Measurements from ENCODE around the gene CD52.
"Not testable (repeated sequence)": the region's sequence is repeated elsewhere in the genome, so short reads cannot be mapped to it uniquely, and the experiment has no call there.

The CD52 gene

DNA sequence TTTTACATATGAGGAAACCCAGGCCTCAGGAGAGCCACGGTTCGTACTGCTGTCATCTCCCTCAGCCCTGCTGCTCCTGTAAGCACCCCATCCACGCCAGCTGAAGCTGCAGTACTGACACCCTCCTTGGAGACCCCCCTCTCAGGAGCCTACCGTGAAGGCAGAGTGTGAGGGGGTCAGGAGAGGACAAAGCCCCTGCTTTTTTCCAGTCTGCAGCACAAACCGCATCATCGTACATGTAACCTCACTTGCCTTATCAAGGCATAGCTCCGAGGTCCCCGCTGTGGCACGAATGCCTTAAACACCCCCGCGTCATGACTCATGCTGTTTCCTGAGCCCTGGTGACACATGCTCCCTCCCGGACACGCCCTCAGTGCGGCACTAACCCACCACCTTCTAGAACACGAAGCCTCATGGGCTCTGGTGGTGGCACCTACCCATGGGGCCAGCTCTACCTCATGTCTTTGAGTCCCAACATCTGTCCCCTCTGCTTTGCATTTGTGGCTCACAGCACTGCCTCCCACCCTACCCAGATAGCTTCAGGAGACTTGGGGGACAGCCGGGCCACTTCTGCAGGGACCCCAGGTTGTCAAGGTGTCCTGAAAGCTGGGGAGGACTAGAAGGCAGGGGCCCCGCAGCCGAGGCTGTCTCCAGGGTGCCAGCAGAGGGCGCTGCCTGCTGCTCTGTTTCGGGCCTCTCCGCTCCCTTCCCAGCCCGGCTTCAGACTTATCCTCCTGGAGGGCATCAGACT, 33.0 kb upstream of the CD52 start:
- DNase-seq = peak; percentile 97

DNA sequence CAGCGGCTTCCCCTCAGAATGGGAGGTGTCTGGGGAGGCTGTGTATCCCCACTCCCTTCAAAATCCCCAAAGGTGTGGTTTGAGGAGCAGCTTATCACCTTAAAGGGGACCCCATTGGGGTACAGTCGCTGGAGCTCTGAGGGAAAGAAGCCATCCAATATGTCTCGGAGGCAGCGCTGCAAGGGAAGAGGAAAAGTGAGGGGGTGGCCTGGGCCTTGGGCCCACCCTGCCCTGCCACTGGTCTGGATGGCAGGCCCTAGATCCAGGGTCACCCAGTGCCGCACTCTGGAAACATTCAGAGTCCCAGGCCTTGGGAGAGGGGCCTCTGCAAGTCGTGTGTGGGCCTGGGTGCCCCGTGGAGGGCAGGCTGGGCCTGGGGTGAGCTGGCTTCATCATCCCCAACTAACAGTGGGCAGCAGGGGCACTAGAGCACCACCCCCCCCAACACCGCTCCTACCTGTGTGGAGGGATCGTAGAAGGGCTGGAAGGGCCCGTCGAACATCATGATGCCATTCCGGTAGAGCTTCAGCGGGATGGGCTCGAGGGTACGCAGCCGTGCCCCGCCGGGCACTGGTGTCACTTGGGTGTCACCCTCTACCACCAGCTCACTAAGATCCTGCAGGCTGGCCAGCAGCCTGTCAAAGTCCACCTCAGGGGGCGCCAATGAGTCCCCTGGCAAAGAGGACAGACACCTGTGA, 32.2 kb upstream of the CD52 start:
- DNase-seq = no peak

DNA sequence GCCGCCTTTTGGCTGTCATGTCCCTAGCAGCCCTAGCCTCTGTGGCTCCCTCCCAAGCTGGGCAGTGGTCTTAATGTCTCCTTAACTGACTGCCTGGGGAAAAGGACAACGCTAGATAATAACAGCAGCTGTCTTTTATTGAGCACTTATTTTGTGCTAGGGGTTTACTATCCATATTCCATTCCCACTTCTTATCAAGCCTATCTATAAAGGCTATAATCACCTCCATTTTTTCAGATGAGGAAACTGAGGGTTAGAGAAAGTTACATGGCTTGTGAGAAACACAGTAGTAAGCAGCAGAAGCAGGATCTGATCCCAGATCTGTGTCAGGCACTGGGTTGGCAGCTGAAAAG, 31.7 kb upstream of the CD52 start:
- no peak for DNase-seq

DNA sequence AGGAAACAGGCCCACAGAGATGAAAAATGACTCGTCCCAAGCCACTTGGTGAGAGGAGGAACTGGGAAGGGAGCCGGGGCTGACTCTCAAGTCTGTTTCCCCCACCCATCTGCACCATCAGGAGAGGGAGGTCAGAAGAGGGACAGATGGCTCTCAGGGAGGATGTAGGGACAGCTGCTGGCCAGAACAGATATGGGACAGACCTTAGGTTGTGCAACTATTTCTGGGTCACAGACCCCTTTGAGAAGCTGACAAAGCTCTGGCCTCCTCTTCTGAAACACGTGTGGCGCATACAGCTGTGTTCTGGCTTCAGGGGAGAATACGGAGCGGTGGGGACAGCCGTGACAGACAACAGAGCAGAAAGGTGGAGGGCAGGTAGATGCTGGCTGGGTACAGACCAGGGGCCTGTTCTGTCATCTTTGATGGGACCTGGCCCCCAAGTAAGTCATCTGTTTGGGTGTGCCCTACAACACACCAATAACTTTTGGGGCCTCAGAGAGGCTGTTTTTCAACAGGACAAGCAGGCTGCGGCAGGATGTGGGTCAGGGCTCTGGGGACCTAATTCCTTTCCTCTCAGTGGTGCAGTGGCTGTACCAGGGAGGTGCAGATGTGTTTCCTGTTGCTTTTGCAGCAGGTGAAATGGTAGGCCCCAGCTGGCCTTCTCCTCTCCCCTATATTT, 30.6 kb upstream of the CD52 start:
- peak; percentile 60 for DNase-seq

DNA sequence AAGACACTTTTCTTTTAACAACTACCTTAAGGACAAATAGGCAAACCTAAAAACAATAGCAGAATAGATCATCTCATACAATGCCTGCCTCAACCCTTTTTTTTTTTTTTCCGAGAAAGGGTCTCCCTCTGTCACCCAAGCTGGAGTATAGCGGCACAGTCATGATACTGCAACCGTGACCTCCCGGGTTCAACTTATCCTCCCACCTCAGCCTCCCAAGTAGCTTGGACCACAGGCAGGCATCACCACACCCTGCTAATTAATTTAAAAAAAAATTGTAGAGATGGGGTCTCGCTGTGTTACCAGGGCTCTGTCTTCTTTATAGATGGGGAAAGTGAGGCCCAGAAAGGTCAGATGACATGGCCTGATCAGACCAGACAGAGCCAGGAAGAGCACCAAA, 29.9 kb upstream of the CD52 start:
- DNase-seq = no peak

DNA sequence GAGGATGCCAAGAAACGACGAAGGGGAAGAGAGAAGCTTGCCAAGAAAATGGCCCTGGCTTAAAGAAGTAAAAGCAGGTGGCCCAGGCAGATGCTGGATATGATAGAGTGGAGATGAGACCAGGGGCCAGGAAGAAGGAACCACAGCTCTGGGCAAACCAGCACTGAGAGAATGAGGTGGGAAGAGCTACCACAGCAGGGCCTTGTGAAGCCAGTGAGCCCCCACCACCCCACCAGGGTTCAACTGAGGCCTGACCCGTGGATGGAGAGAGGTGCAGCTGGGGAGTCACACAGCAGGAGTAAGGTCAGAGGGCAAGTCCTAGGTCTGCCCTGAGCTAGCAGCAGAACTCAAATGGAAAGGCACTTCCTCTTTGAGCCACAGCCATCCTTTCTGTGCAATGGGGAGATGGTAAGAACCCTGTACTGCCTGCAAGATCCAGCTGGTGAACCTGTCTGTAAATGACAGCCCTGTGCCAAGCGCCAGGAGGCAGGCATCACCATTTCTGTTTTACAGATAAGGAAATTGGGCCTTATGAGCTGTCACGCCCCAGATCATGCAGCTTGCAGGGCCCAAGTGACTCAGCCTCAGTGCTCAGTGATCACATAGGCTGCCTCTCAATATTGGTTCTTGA, 29.3 kb upstream of the CD52 start:
- DNase-seq = peak; percentile 86

DNA sequence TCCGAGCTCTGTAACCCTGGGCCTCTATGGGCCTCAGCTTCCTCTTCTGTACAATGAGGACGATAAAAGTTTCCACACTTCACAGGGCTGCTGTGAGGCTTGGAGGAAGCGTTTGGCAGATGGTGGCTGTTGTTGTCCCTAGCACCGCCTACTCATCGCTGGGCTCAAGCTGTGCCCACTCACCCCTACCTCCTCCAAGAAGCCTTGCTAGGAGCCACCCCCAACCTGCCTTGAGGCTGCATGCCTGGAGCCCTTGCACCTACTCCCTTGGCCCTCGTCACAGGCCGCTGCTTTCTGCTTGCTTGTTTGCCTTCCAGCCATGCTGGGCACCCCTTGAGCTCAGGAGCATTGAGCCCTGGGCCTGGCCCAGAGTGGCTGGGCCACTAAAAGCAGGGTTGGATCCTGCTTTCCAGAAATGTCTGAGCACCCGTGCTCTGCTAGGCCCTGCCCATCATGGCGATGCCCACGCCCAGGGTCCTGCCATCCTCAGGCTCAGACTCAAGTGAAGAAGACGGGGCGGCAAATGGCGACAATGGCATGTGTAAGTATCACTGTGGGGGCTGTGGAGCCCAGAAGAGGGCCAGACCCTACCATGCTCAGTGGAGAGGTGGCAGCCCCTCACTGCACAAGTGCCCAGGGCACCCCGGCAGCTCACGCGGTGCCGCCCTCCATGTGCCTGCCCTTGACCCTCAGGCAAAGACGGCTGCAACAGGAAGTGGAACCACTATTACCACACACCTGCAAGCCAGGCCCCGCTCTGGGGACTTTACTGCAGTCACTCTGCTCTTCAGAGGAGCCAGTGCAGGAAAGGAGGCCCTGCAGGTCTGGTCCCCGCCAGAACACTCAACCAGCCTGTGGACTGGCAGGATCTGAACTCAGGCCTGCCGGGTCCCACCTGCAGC, 28.3 kb upstream of the CD52 start:
- no peak for DNase-seq

DNA sequence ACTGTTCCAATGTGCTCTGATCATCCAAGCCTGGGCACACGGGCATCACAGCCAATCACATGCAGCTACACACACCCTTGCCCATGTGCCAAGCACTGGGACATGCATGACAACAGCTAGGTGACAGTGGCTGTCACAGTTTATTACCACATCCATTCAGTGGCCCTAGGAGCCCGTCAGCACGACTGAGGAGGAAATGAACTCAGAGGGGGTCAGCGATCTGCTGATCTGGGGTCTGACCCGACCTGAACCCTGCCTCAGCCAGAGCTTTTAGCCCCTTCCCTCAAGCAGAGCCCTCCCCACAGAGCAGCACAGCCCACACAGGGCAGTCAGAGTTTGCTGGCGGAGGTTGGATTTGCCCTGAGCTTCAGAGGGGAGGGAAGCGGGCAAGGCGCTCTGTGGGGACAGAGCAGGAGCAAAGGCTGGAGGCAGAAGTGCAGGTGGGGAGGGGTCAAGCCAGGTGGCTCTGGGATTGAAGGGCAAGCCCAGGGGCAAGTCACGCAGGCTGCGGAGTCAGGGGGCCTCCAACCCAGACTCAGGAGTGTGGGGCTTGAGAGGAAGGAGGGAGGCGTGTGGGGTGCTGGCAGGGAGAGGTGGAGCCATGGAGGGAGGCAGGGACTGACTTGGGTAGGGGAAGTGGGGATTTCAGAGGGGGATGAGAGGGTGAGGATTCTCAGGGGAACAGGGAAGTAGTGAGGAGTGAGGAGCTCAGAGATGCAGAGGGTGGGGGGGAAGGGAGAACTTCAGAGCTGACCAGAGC, 27.5 kb upstream of the CD52 start:
- DNase-seq = no peak

DNA sequence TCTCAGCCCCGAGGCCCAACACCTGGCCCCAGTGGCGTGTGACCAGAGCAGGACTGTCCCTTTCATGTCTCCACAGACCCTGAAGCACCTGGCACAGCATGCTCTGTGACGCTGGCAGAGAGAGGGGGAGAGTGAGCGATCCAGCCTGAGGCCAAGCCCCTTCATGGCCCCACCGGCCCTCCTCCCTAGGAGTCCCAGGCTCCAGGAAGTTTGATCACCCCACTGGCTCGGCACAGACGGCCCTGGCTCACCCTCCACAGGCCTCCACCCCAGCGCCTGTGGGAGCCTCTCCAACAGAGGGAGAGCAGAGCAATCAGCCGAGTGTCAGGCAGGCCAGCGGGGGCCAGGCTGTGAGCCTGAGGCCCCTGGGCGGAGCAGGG, 26.9 kb upstream of the CD52 start:
- no peak for DNase-seq

DNA sequence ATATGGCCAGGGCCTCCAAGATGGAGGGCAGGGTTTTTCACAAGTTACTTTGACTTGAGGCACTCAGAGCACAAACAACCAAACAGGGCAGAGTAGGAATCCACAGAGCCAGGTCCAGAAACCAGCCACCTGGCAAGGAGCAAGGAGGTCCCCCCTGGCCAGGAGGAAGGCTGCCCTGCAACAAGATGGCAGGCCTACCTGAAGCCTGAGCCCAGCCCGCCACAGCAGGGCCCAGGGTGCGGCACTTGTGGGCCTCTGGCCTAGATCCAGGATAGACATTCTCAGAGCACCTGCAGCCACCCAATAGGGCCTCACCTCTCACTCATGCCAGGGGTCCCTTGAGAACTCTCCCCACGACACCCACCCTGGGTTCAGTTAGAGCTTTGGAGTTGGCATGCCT, 26.3 kb upstream of the CD52 start:
- no peak for DNase-seq

DNA sequence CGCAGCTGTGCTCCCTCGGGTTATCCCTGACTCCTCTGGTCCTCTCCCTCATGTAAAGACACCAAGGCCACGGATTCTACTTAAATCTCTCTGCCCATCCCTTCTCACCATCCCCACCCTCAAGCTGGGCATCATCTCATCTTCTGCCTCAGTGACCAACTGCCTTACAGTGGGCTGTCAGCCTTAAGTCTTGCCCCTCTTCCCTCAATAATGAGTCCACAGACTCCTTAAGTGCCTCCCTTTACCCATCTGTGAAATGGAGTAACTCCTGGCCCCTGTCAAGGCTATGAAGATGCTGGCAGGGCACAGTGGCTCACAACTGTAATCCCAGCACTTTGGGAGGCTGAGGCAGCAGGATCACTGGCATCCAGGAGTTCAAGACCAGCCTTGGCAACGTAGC, 25.8 kb upstream of the CD52 start:
- DNase-seq = no peak

DNA sequence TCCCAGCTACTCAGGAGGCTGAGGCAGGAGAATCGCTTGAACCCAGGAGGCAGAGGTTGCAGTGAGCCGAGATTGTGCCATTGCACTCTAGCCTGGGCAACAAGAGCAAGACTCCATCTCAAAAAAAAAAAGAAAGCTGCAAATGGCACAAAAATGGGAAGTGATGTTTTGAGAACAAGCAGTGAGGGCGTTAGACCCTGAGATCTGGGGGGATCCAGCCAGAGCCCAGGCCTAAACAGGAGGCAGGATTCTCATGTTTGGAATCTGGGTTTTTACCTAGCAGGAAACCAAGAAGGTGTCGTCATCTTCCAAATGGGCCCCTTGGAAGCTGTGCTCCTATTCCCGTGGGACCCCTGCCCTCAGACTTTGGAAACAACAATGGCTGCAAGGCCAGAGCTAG, 25.0 kb upstream of the CD52 start:
- DNase-seq = not testable (repeated sequence)

DNA sequence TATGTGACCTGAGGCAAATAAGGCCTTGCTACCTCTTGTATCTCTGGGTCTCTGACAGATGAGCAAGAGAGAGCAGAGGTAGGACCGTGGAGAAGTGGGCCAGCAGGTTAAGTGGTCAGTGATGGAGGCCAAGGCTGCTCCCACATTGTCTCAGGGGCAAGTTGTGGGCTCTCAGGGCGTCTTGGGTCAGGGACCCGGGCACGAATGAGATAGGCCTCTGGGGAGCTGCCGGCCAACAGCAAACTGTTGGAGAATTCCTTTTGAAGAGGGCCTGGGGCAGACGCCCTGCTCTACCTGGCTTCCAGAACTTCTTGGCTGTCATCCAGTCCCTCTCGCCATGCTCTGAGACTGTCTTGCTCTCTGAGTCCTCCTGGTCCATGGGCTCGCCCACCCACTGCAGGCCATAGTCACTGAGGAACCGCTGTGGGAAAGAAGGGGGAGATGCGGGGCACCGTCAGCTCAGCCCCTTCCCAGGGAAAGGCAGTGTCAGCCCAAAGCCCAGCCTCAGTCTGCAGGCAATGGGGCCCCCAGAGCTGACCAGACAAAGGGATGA, 23.8 kb upstream of the CD52 start:
- no peak for DNase-seq

DNA sequence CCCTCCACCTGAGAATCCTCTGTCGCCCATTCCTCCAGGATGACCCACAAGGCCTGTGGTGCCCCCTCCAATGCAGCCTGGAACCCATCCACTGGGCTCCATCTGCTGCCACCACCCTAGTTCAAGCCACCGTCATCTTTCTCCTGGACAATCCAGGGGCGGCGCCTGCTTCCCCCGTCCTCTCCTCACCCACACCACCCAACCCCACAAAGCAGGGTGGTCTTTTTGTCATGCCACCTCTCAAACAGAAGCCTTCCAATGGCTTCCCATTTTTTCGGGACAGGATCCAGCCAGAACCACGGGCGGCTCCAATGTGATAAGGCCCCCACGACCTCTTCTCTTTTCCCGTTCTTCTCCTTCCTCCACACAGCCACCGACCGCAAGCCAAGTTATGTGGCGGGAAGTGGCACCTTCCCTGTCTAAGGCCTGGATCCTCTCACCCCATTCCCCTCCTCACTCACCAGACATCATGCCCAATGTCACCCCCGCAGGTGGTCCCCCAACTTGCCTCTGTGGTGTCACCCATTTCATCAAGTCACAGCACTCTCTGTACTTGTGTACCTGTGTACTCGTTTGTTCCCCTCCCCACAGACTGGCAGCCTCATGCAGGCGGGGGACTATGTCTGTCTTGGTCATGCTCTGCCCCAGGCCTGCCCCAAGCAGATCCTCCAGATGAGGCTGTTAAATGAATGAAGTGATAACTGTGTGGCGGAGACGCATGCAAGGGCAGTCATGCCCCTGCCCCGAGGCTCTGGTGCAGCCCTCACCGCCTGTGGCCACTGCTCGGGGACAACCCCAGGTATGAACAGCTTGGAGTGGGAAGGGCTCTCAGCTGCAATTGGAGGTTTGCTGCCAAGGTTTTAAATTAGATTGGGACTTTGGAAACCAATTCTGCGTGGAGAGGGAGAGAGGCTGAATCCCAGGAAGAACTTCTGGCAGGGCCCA, 22.3 kb upstream of the CD52 start:
- no peak for DNase-seq

DNA sequence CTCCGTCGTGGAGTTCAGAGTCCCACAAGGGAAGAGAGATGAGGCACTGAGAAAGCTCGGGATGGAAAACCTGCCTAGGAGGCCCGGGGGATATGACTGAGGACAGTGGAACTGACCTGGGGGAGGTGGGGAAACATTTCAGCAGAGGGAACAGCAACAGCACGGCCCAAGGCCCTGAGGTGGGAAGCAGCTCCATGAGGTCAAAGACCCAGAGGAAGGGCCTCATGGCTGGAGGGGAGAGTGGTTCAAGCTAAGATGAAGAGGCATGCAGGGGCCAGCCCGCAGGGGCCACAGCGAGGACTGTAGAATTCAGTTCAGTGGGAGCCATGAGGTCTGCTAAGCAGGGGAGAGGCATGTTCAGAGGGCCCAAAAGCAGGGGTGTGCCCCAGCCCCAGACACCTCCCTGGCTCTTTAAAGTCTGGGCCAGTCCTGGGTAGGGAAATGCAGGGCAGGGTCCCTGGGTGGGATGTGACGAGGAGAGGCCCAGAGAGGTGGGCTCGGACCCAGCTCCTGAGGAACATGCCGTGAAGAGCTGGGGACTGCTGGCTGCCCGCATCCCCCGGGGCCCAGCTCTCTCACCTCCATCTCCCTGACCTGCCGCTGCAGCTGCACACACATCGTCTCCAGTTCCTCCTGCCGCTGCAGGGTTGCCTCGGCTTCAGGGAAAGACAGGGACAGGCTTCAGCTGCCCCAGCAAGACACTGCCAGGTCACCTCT, 21.3 kb upstream of the CD52 start:
- DNase-seq = no peak

DNA sequence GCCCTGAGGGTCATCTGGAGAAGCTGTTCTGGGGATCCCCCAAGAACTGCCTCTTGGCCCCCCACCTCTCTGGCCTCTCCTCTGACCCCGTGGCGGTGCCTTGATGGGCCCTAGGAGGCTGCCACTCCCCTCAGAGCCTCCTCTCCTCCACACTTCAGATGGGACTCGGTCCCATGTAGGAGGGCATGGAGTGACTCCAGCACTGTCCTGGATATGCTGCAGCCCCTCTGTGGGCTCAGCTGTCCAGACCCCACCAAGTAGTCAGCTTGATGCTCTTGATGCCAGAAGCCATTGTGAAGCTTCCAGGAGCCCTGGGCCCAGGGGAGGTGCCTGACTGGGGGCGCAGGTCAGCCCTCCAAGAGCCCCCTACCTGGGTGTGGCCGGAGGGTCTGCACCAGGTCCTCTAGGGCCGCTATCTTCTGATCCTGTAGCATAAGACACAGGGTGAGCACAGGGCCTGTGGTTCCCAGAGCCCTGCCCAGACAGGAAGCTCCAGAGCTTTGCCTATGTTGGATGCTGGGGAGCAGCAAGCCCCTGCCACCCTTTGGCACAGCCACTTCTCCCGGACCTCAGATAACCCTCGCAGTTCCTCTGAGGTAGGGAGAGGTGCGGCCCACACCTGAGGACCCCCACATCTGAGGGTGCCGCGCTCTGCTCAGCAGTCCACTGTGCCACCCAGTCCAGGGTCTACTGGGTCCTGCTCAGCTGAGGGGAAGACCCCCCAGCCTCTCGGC, 20.5 kb upstream of the CD52 start:
- DNase-seq = no peak

DNA sequence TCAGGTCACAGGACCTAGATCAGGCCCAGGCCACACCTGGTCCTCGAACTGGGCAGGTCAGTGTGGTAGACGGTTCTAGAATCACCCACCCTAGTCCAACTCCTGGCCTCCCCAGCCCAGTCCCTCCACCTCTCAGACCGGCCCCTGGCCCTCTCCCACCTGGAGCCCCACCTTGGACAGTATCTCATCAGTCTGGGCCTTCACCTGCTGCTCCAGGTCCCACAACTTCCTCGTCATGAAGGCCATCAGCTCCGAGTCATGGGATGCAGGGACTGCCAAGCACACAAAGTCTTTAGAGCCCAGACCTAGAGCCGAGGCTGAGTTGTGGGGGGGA, 20.0 kb upstream of the CD52 start:
- no peak for DNase-seq

DNA sequence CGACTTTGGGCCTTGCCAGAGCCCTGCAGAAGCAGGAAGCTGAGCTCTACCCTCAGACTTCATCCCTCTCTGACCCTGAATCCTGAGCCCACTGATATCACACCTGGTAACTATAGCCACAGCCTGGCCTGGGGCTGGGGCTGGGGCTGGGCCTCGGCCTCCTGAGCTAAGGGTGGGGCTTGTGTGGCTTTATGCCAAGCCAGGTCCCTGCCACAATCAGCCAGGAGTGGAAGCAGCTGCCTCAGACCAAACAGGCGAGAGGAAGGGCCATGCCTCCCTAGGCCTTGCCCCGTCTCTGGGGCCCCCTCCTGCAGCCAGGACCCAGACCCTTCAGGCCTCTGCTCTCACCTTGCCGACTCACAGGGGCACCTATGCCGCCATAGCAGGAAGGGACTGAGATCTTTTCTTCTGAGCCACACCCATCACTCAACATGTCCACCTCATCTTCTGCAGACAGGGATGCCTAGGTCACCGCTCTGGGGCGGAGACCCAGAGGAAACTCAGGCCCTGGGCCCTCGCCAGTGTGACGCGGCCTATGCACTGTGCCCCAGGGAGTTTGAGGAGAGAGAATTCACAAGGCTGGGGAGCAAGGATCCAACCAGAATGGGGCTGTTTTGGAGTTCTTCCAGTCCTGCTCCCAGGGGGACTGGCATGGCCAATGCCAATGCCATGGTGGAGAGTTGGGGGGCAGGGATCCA, 17.0 kb upstream of the CD52 start:
- DNase-seq = no peak
